ENCODE data around the gene LRCH2. TPM values are rescaled to one million over a fixed set of nuclear protein-coding genes. Genes with fewer than 3 reads are reported as not detected.
A peak's percentile ranks its signal among the peaks of the same experiment; 100 is the strongest.

Gene LRCH2
- total RNA-seq, 1 experiment from 2014 or later, result 6.2 TPM

DNA sequence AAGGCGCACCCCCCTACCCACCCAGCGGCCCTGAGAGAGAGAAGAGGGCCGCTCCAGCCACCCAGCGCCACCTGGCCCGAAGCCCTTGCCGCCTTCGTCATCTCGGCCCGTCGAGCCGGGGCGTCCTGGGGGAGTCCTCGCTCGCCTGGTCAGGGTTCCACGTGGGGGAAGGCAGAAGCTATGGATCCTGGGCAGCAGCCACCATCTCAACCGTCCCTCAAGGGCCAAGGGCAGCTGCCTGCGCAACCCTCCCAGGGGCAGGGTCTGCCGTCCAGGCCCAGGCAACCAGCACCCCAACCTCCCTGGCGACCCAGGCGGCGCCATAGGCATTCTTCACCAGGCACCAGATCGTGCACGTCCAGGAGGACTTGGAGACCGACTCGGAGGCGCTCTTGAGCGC is 165.0 kb downstream of the LRCH2 start:
- DNase-seq (ENCODE audit: low spot score), result no peak

DNA sequence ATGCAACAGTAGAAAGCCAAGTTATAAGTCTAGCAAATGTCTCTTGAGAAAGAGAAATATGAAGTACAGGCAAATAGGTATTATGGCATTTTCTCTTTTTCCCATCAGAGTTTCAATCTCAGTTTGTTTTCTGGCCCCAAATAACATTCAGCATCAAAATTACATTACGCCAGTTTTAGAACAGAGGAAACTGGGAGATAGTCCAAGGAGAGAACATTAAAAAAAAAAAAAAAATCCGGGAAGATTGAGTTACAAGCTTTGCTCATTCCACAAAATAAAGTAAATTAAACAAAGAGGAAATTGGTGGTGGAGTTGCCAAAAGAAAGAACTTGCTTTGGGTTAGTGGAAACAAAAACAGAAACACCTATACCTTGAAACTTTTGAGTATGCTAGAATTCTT is 166.1 kb downstream of the LRCH2 start:
- DNase-seq (ENCODE audit: low spot score), result peak; percentile 4

GRCh38 chrX:115065304-115065703 is 168.6 kb downstream of the LRCH2 start:
- DNase-seq (ENCODE audit: low spot score), result no peak

Other genes with a start within 250 kb of the LRCH2 start
- gene IL13RA2, start 216.5 kb downstream of the LRCH2 start, total RNA-seq (2014; rRNA removed; shearing (Covaris generic)), result 177 and 186 TPM in 2 replicates
- gene RBMXL3, start 44.7 kb downstream of the LRCH2 start, total RNA-seq (2014; rRNA removed; shearing (Covaris generic)), result not detected in 2 replicates
- not detected in 2 replicates for gene LUZP4, start 55.6 kb upstream of the LRCH2 start, total RNA-seq (2014; rRNA removed; shearing (Covaris generic))

Measured in H4 (cell line).